ENCODE measurements around the gene TARBP1. TPM values are rescaled to one million over a fixed set of nuclear protein-coding genes. Genes with fewer than 3 reads are reported as not detected.
A peak's percentile ranks its signal among the peaks of the same experiment; 100 is the strongest.
"Not testable (repeated sequence)": the region's sequence is repeated elsewhere in the genome, so short reads cannot be mapped to it uniquely, and the experiment has no call there.

TARBP1 gene
- total RNA-seq, 1 experiment from 2014 or later: 45.5 TPM

- Mint-ChIP-seq H3K36me3 (ENCODE audit: insufficient read depth, unreplicated experiment) (peaks cover 7% of the 10 kb centered on the region), H3K27me3 (ENCODE audit: insufficient read depth, unreplicated experiment) (no peaks in the 10 kb centered on the region), H3K9me3 (ENCODE audit: unreplicated experiment) (no peaks in the 10 kb centered on the region), H3K27ac (ENCODE audit: low read depth, unreplicated experiment) (no peak overlapping the region), H3K4me3 (ENCODE audit: unreplicated experiment) (no peak overlapping the region), H3K4me1 (ENCODE audit: insufficient read depth, unreplicated experiment) (peaks cover 21% of the 10 kb centered on the region)
- TF ChIP-seq CTCF (IDR thresholded peaks at IDR 0.05; ENCODE audit: unreplicated experiment): no peak
- POLR2A ChIA-PET: interaction anchor here (3.6 kb wide), 1 partner anchor 11 kb away, joined by 70 read pairs; no protein-coding TSS in a partner anchor
- intact Hi-C loops (cut with micrococcal nuclease): no loop called here
- CTCF ChIA-PET: interaction anchor here (0.5 to 3.4 kb wide), 3 partner anchors 11 to 660 kb away, joined by 3 to 16 read pairs (median 3); no protein-coding TSS in a partner anchor
- no TSS peak for BruUV-seq (replicated peaks)
- DNase-seq (ENCODE audit: unreplicated experiment): no peak
Observed at GRCh38 chr1:234368320-234369032, 110.5 kb downstream of the TARBP1 start.

GRCh38 chr1:234362558-234362957, 116.4 kb downstream of the TARBP1 start:
- BruUV-seq (replicated peaks): no TSS peak

GRCh38 chr1:234361102-234361603, 117.8 kb downstream of the TARBP1 start:
- DNase-seq (ENCODE audit: unreplicated experiment): no peak
- POLR2A ChIA-PET: interaction anchor here (1.2 to 1.6 kb wide), 2 partner anchors 9 to 12 kb away, joined by 7 to 20 read pairs; partner anchors contain the start of gene COA6
- Mint-ChIP-seq H3K9me3 (ENCODE audit: unreplicated experiment) (no peaks in the 10 kb centered on the region), H3K4me3 (ENCODE audit: unreplicated experiment) (no peak overlapping the region), H3K4me1 (ENCODE audit: insufficient read depth, unreplicated experiment) (peaks cover 12% of the 10 kb centered on the region), H3K36me3 (ENCODE audit: insufficient read depth, unreplicated experiment) (peaks cover 11% of the 10 kb centered on the region), H3K27ac (ENCODE audit: low read depth, unreplicated experiment) (no peak overlapping the region), H3K27me3 (ENCODE audit: insufficient read depth, unreplicated experiment) (no peaks in the 10 kb centered on the region)
- BruUV-seq (replicated peaks): no TSS peak
- intact Hi-C loops (cut with micrococcal nuclease): no loop called here
- CTCF ChIA-PET: interaction anchor here (0.9 kb wide), 1 partner anchor 40 kb away, joined by 3 read pairs; no protein-coding TSS in a partner anchor
- TF ChIP-seq CTCF (IDR thresholded peaks at IDR 0.05; ENCODE audit: unreplicated experiment): no peak

More at GRCh38 chr1:234362558-234362957, 116.4 kb downstream of the TARBP1 start:
- ChIA-PET POLR2A (interaction anchor here (1.3 to 3.2 kb wide), 2 partner anchors 9 to 11 kb away, joined by 3 to 41 read pairs; partner anchors contain the start of gene COA6), CTCF (interaction anchor here (2.3 kb wide), 1 partner anchor 35 kb away, joined by 10 read pairs; no protein-coding TSS in a partner anchor)
- no peaks in the 10 kb centered on the region for H3K9me3 Mint-ChIP-seq (ENCODE audit: unreplicated experiment)
- TF ChIP-seq CTCF (IDR thresholded peaks at IDR 0.05; ENCODE audit: unreplicated experiment): no peak
- no peak for DNase-seq (ENCODE audit: unreplicated experiment)
- intact Hi-C loops (cut with micrococcal nuclease): no loop called here
- H3K4me3 Mint-ChIP-seq (ENCODE audit: unreplicated experiment): no peak overlapping the region
- no peak overlapping the region for H3K27ac Mint-ChIP-seq (ENCODE audit: low read depth, unreplicated experiment)
- peaks cover 11% of the 10 kb centered on the region for H3K36me3 Mint-ChIP-seq (ENCODE audit: insufficient read depth, unreplicated experiment)
- H3K4me1 Mint-ChIP-seq (ENCODE audit: insufficient read depth, unreplicated experiment): peaks cover 9% of the 10 kb centered on the region
- no peaks in the 10 kb centered on the region for H3K27me3 Mint-ChIP-seq (ENCODE audit: insufficient read depth, unreplicated experiment)

- no peak for DNase-seq (ENCODE audit: unreplicated experiment)
- CTCF ChIA-PET: interaction anchor here (0.5 to 2.7 kb wide), 8 partner anchors 11 to 1217 kb away, joined by 3 to 16 read pairs (median 4); no protein-coding TSS in a partner anchor
- H3K9me3 Mint-ChIP-seq (ENCODE audit: unreplicated experiment): no peaks in the 10 kb centered on the region
- intact Hi-C loops (cut with micrococcal nuclease): no loop called here
- peak overlapping the region; percentile 89 for H3K27ac Mint-ChIP-seq (ENCODE audit: low read depth, unreplicated experiment)
- no peaks in the 10 kb centered on the region for H3K27me3 Mint-ChIP-seq (ENCODE audit: insufficient read depth, unreplicated experiment)
- POLR2A ChIA-PET: interaction anchor here (0.6 to 6.1 kb wide), 21 partner anchors 8 to 1148 kb away, joined by 3 to 218 read pairs (median 4); partner anchors contain the start of genes COA6 and TARBP1
- no peak for TF ChIP-seq CTCF (IDR thresholded peaks at IDR 0.05; ENCODE audit: unreplicated experiment)
- peak overlapping the region; percentile 86 for H3K4me3 Mint-ChIP-seq (ENCODE audit: unreplicated experiment)
- peaks cover 11% of the 10 kb centered on the region for H3K36me3 Mint-ChIP-seq (ENCODE audit: insufficient read depth, unreplicated experiment)
- peaks cover 12% of the 10 kb centered on the region for H3K4me1 Mint-ChIP-seq (ENCODE audit: insufficient read depth, unreplicated experiment)
- no TSS peak for BruUV-seq (replicated peaks)
Observed at GRCh38 chr1:234357831-234358230, 121.1 kb downstream of the TARBP1 start.

GRCh38 chr1:234356615-234357269, 122.2 kb downstream of the TARBP1 start:
- not testable (repeated sequence) for BruUV-seq (replicated peaks); H3K27me3 Mint-ChIP-seq (ENCODE audit: insufficient read depth, unreplicated experiment); H3K9me3 Mint-ChIP-seq (ENCODE audit: unreplicated experiment)
- H3K4me1 Mint-ChIP-seq (ENCODE audit: insufficient read depth, unreplicated experiment): peaks cover 12% of the 10 kb centered on the region
- intact Hi-C loops (cut with micrococcal nuclease): loop anchor here (1.0 kb wide), 1 partner anchor 17 kb away; the partner anchor contains the start of gene COA6
- DNase-seq (ENCODE audit: unreplicated experiment): peak; percentile 83
- POLR2A ChIA-PET: interaction anchor here (0.5 to 6.1 kb wide), 37 partner anchors 8 to 1275 kb away, joined by 3 to 218 read pairs (median 3); partner anchors contain the start of genes COA6 and TARBP1
- CTCF ChIA-PET: interaction anchor here (0.6 to 2.7 kb wide), 12 partner anchors 11 to 1180 kb away, joined by 3 to 16 read pairs (median 4); no protein-coding TSS in a partner anchor
- H3K27ac Mint-ChIP-seq (ENCODE audit: low read depth, unreplicated experiment): peak overlapping the region; percentile 89
- H3K4me3 Mint-ChIP-seq (ENCODE audit: unreplicated experiment): peak overlapping the region; percentile 86
- peaks cover 11% of the 10 kb centered on the region for H3K36me3 Mint-ChIP-seq (ENCODE audit: insufficient read depth, unreplicated experiment)
